HEK293T (cell line): ENCODE data around the gene MIB2.

ENCODE experiments used
- CTCF ChIA-PET: fragments of 350-600 bp; formaldehyde crosslinking; extraction: SDS; loops from one replicate; lab custom pipeline; 2021; ENCODE audit warnings: antibody characterized with exemption, inconsistent platforms; lab: Yijun Ruan, JAX
- POLR2A ChIA-PET: fragments of 350-600 bp; formaldehyde crosslinking; extraction: SDS; loops from one replicate; lab custom pipeline; 2020; ENCODE audit warnings: antibody characterized with exemption, inconsistent platforms; lab: Yijun Ruan, JAX
- DNase-seq: peaks from one replicate; pipeline ENCODE4 v3.0.0; 2012; ENCODE audit warnings: mixed read lengths; ENCODE audit errors: extremely low spot score
- ARNT ChIP-seq: fragments of 450-650 bp; IDR thresholded peaks from 2 replicates; pipeline ENCODE4 v1.6.1; 2017; ENCODE audit warnings: mild to moderate bottlenecking
- BHLHE40 ChIP-seq: fragments of 450-650 bp; IDR thresholded peaks from 2 replicates; pipeline ENCODE4 v1.6.1; 2016; ENCODE audit warnings: mild to moderate bottlenecking, moderate library complexity, borderline replicate concordance
- CTBP1 ChIP-seq: fragments of 450-650 bp; IDR thresholded peaks from 2 replicates; pipeline ENCODE4 v1.6.1; 2016; ENCODE audit warnings: borderline replicate concordance
- ELF4 ChIP-seq: fragments of 450-650 bp; IDR thresholded peaks from 2 replicates; pipeline ENCODE4 v1.6.1; 2017; ENCODE audit warnings: antibody characterized with exemption
- FOXA1 ChIP-seq: fragments of 450-650 bp; IDR thresholded peaks from 2 replicates; pipeline ENCODE4 v1.6.1; 2016; ENCODE audit warnings: mild to moderate bottlenecking
- FOXK2 ChIP-seq: fragments of 450-650 bp; IDR thresholded peaks from 2 replicates; pipeline ENCODE4 v1.6.1; 2016; ENCODE audit warnings: mild to moderate bottlenecking
- FOXM1 ChIP-seq: fragments of 450-650 bp; IDR thresholded peaks from 2 replicates; pipeline ENCODE4 v1.6.1; 2017; ENCODE audit warnings: mild to moderate bottlenecking, borderline replicate concordance
- HDGF ChIP-seq: fragments of 450-650 bp; IDR thresholded peaks from 2 replicates; pipeline ENCODE4 v1.6.1; 2017; ENCODE audit warnings: antibody characterized with exemption, borderline replicate concordance
- L3MBTL2 ChIP-seq: fragments of 450-650 bp; conservative IDR thresholded peaks from 2 replicates; pipeline ENCODE4 v1.6.1; 2016; ENCODE audit warnings: mild to moderate bottlenecking
- LEF1 ChIP-seq: fragments of 450-650 bp; IDR thresholded peaks from 2 replicates; pipeline ENCODE4 v1.6.1; 2017; ENCODE audit warnings: mild to moderate bottlenecking, borderline replicate concordance
- NFRKB ChIP-seq: fragments of 450-650 bp; IDR thresholded peaks from 2 replicates; pipeline ENCODE4 v1.6.1; 2016; ENCODE audit warnings: mild to moderate bottlenecking, moderate library complexity
- SP1 ChIP-seq: fragments of 450-650 bp; IDR thresholded peaks from 2 replicates; pipeline ENCODE4 v1.6.1; 2017
- SUZ12 ChIP-seq: fragments of 450-650 bp; IDR thresholded peaks from 2 replicates; pipeline ENCODE4 v1.6.1; 2016; ENCODE audit warnings: mild to moderate bottlenecking
- TARDBP ChIP-seq: fragments of 450-650 bp; IDR thresholded peaks from 2 replicates; pipeline ENCODE4 v1.6.1; 2016
- ZNF384 ChIP-seq: fragments of 450-650 bp; IDR thresholded peaks from 2 replicates; pipeline ENCODE4 v1.6.1; 2016
- TF ChIP-seq, protein P1 (sequence below): fragments of 450-650 bp; IDR thresholded peaks from 2 replicates; pipeline ENCODE4 v1.6.1; 2016

The MIB2 gene

DNA sequence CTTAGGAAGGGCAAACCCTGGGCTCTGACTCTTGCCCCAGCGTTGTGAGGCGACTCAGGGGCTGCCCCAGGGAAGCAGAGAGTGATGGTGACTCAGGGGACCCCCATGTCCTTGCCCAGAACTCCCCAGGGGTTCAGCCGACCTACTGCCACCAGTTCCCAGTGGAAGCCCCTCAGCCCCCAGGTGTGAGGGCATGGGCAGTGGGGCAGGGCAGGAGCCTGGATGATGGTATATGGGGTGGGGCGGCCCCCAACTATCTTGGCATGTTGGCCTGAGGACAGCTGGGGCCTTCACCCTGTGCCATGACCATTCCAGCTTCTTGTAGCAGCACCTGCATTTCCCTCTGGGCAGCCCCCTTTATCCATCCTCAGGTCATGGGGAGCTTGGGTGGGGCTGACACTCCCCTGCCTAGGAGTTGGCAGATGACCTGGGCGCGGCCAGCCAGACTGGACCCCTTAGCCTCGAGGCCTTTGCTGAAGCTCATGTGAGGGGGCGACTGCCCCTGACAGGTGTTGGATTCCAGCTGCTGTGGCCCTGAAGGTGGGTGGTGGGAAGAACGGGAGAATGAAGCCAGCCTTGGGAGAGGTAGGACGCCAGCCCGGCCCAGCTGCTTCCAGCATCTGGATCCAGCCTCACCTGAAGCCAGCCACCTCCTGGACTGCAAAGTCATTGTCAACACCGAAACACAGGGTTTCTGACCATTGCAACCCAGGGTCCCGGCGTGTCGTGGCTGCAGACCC lies 13.6 kb upstream of the MIB2 start:
- CTCF ChIA-PET, result no interaction called here
- TF ChIP-seq SUZ12, result no peak
- TF ChIP-seq BHLHE40, result no peak
- TF ChIP-seq FOXM1, result no peak
- no peak for TF ChIP-seq L3MBTL2
- no peak for TF ChIP-seq HDGF
- no peak for TF ChIP-seq ZNF384
- TF ChIP-seq CTBP1, result no peak
- no peak for TF ChIP-seq SP1
- no peak for TF ChIP-seq LEF1
- TF ChIP-seq ARNT, result no peak
- no peak for TF ChIP-seq FOXA1
- TF ChIP-seq TARDBP, result no peak
- TF ChIP-seq NFRKB, result no peak
- TF ChIP-seq FOXK2, result no peak
- no peak for TF ChIP-seq ELF4
- TF ChIP-seq, protein P1, sequence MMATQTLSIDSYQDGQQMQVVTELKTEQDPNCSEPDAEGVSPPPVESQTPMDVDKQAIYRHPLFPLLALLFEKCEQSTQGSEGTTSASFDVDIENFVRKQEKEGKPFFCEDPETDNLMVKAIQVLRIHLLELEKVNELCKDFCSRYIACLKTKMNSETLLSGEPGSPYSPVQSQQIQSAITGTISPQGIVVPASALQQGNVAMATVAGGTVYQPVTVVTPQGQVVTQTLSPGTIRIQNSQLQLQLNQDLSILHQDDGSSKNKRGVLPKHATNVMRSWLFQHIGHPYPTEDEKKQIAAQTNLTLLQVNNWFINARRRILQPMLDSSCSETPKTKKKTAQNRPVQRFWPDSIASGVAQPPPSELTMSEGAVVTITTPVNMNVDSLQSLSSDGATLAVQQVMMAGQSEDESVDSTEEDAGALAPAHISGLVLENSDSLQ, result no peak
- DNase-seq, result no peak
- POLR2A ChIA-PET, result interaction anchor here (0.7 to 5.4 kb wide), 3 partner anchors 8 to 24 kb away, joined by 3 to 33 read pairs (median 4); partner anchors contain the start of gene MIB2

DNA sequence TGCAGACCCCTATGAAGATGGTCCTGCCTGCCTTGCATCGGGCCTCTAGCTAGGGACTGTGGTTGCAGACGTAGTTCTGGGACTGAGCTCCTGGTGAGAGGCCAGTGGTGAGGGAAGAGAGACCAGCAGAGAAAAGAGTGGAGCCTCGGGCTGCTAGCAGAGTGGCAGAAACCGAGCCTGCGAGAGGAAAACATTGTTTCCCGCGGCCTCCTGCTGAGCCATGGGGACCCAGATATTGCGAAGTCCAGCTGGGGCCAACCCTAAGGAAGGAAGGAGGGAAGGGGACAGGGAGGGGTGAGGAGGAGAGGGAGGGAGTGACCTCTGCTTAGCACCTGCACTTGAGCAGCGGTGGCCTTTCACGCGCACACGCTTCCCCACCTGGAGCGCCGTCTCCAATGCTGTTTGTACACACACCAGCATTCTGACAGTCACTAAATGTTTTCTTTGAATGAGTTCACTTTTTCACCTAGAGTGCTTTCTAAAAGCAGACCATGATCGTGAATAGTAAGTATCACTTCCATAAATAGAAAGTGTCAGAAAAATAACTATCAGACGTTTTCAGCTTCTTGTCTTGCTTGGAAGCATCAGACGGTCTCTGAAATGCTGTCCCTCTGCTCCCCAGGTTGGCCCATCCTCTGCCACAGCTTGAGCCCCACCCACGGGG lies 12.9 kb upstream of the MIB2 start:
- ChIA-PET POLR2A (interaction anchor here (0.7 to 5.4 kb wide), 4 partner anchors 8 to 24 kb away, joined by 3 to 33 read pairs (median 5); partner anchors contain the start of gene MIB2), CTCF (no interaction called here)
- TF ChIP-seq ZNF384, result no peak
- TF ChIP-seq TARDBP, result no peak
- no peak for TF ChIP-seq BHLHE40
- TF ChIP-seq L3MBTL2, result no peak
- TF ChIP-seq NFRKB, result no peak
- TF ChIP-seq, protein P1, result no peak
- no peak for TF ChIP-seq FOXK2
- no peak for TF ChIP-seq SUZ12
- no peak for TF ChIP-seq FOXM1
- no peak for TF ChIP-seq ELF4
- TF ChIP-seq HDGF, result no peak
- TF ChIP-seq CTBP1, result no peak
- TF ChIP-seq FOXA1, result no peak
- TF ChIP-seq ARNT, result no peak
- no peak for TF ChIP-seq LEF1
- no peak for TF ChIP-seq SP1
- no peak for DNase-seq

DNA sequence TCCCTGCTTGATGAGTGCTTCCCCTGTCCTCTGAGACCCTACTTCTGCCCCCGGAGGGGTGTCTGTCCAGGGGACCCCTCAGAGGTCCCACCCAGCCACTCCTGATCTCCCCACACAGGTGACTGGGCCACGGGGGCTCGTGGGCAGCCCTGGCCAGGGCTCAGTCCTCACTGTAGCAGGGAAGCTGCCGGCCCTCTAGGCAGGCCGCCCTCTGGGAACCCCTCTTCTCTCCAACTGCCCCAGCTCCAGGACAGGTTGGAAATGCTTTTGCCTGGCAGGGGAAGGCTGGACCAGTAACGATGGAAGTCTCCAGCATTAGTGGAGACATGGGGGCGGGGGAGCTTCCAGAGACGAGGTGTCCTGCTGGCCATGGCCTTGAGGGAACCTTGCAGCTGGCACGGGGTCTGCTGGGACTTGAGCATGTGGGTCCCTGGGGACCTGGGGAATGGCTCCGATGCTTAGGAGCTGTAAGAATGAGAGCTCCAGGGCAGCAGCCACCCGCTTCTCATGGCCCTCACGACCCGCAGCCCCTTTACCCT lies 12.3 kb upstream of the MIB2 start:
- ChIA-PET CTCF (no interaction called here), POLR2A (interaction anchor here (1.4 to 5.4 kb wide), 3 partner anchors 8 to 25 kb away, joined by 4 to 33 read pairs (median 6); partner anchors contain the start of gene MIB2)
- DNase-seq, result no peak
- TF ChIP-seq SUZ12 (no peak), FOXM1 (no peak), ELF4 (no peak), NFRKB (no peak), LEF1 (no peak), TARDBP (no peak), HDGF (no peak), CTBP1 (no peak), SP1 (no peak), FOXK2 (no peak), ZNF384 (no peak), BHLHE40 (no peak), FOXA1 (no peak), L3MBTL2 (no peak), ARNT (no peak)
- TF ChIP-seq, protein P1, result no peak

DNA sequence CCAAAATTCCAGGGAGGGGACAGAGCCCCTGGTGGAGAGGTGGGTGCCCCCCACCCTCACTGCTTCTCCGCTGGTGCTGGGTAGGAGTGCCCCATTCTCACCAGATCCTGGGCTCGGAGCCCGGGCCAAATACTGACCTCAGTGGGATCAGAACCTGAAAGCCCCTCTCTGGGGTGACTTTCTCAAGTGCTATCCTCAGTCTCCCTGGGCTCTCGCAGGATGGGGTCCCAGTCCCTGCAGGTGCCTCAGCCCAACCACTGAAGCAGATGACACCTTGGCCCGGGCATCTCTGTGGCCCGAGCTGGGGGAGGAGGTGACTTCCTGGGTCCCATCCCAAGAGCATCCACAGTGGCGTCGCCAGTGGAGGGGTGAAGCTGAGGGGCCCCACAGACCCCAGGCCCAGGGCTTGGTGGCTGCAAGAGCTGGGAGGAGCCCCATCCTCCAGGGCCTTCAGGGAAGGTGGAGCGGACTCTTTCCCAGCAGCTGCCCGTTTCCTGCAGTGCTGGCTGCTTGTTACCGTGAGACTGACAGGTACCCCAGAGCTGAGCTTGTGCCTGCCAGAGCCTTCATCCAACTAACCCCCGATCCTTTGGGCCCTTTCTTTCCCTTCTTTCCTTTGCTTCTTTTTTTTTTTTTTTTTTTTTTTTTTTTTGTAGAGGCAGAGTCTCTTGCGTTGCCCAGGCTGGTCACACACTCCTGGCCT lies 11.5 kb upstream of the MIB2 start:
- no peak for DNase-seq
- TF ChIP-seq LEF1, result no peak
- TF ChIP-seq FOXA1, result no peak
- no peak for TF ChIP-seq ELF4
- TF ChIP-seq FOXK2, result no peak
- TF ChIP-seq ARNT, result no peak
- TF ChIP-seq TARDBP, result no peak
- no peak for TF ChIP-seq BHLHE40
- no peak for TF ChIP-seq SUZ12
- no peak for TF ChIP-seq CTBP1
- no peak for TF ChIP-seq NFRKB
- TF ChIP-seq ZNF384, result no peak
- TF ChIP-seq, protein P1, result no peak
- POLR2A ChIA-PET, result interaction anchor here (1.4 to 5.4 kb wide), 2 partner anchors 8 to 11 kb away, joined by 6 to 33 read pairs; partner anchors contain the start of gene MIB2
- CTCF ChIA-PET, result no interaction called here
